Endothelial cell of umbilical vein (primary cell): Measurements from ENCODE around the gene CLPX. TPM values are rescaled to one million over a fixed set of nuclear protein-coding genes. Genes with fewer than 3 reads are reported as not detected.

Experiments used
- BruUV-seq: library from RNA; stranded (reverse); fragments of 400-500 nt; replicated peaks from 2 replicates; lab custom pipeline; 2021; lab: Mats Ljungman, UMichigan
- CTCF ChIA-PET: fragments of 300-600, 350-600 bp; sonication (Branson Sonifier 250); formaldehyde crosslinking; loops from one replicate; lab custom pipeline; 2021; ENCODE audit warnings: antibody characterized with exemption, inconsistent platforms; lab: Charles Lee
- POLR2A ChIA-PET: fragments of 300-600, 350-600 bp; sonication (Branson Sonifier 250); formaldehyde crosslinking; loops from one replicate; lab custom pipeline; 2021; ENCODE audit warnings: antibody characterized with exemption, inconsistent platforms; lab: Charles Lee
- DNase-seq: peaks from one replicate; pipeline ENCODE4 v3.0.0-alpha.2; 2011; ENCODE audit warnings: low read depth, low spot score
- FAIRE-seq: peaks from 2 replicates; lab custom pipeline; 2011; peaks lifted over from hg19 to GRCh38; lab: Jason Lieb, UNC
- H2AFZ ChIP-seq: 2 replicates; pipeline ENCODE4 v1.6.0; 2012; ENCODE audit warnings: low read depth, low read length, control low read depth, inconsistent platforms
- H3K27ac ChIP-seq: 2 replicates; pipeline ENCODE4 v1.5.1; 2011; ENCODE audit warnings: low read depth, mild to moderate bottlenecking, control low read depth, low read length, moderate library complexity; ENCODE audit not compliant: insufficient read depth
- H3K27me3 ChIP-seq, 2 experiments: 2 replicates each; pipeline versions ENCODE4 v1.6.0 to v1.6.1; 2011; ENCODE audit warnings: low read length in 2 of 2, mixed read lengths in 1 of 2; ENCODE audit not compliant: control insufficient read depth in 2 of 2, insufficient read depth in 2 of 2
- H3K36me3 ChIP-seq, 2 experiments: 2 replicates in 1 of 2; 3 replicates in 1 of 2; pipeline ENCODE4 v1.5.1; 2011; ENCODE audit warnings: low read length in 2 of 2, mild to moderate bottlenecking in 1 of 2, moderate library complexity in 1 of 2; ENCODE audit not compliant: control insufficient read depth in 2 of 2, insufficient read depth in 2 of 2; ENCODE audit errors: extremely low read depth in 1 of 2
- H3K4me1 ChIP-seq: 3 replicates; pipeline ENCODE4 v1.5.1; 2011; ENCODE audit warnings: mild to moderate bottlenecking, low read length; ENCODE audit not compliant: control insufficient read depth, insufficient read depth; ENCODE audit errors: extremely low read depth
- H3K4me2 ChIP-seq: 2 replicates; pipeline ENCODE4 v1.6.1; 2011; ENCODE audit warnings: low read length, control low read depth, mixed read lengths; ENCODE audit not compliant: insufficient read depth
- H3K4me3 ChIP-seq, 3 experiments: fragments of 200-600 bp in 1 of 3; sonication (generic), shearing (Covaris generic) in 1 of 3; replicated peaks in 1 of 3; 2 replicates each; pipeline ENCODE4 v1.5.1; 2011 to 2016; ENCODE audit warnings: control low read depth in 3 of 3, low read length in 3 of 3, mild to moderate bottlenecking in 2 of 3, inconsistent platforms in 1 of 3, low read depth in 1 of 3, moderate library complexity in 1 of 3; ENCODE audit not compliant: insufficient read depth in 1 of 3
- H3K79me2 ChIP-seq: 2 replicates; pipeline ENCODE4 v1.6.0; 2012; ENCODE audit warnings: low read length, inconsistent platforms; ENCODE audit not compliant: control insufficient read depth, insufficient read depth
- H3K9ac ChIP-seq: replicated peaks from 2 replicates; pipeline ENCODE3; 2011; ENCODE audit warnings: low read length, control low read depth; ENCODE audit not compliant: insufficient read depth; ENCODE audit errors: extremely low read depth
- H3K9me1 ChIP-seq: replicated peaks from 3 replicates; pipeline ENCODE4 v1.6.0; 2011; ENCODE audit warnings: mild to moderate bottlenecking, low read length; ENCODE audit not compliant: control insufficient read depth, insufficient read depth; ENCODE audit errors: extremely low read depth
- H3K9me3 ChIP-seq: replicated peaks from 2 replicates; pipeline ENCODE4 v1.5.1; 2012; ENCODE audit warnings: low read length, inconsistent platforms; ENCODE audit not compliant: control insufficient read depth, insufficient read depth
- H4K20me1 ChIP-seq: replicated peaks from 2 replicates; pipeline ENCODE3; 2011; ENCODE audit warnings: mild to moderate bottlenecking, low read length; ENCODE audit not compliant: control insufficient read depth, insufficient read depth; ENCODE audit errors: extremely low read depth
- EZH2 ChIP-seq: IDR thresholded peaks from 2 replicates; pipeline ENCODE4 v1.6.1; 2012; ENCODE audit warnings: borderline replicate concordance, low read depth, mild to moderate bottlenecking, moderate library complexity, low read length, inconsistent platforms; ENCODE audit not compliant: severe bottlenecking
- FOS ChIP-seq: IDR thresholded peaks from 2 replicates; pipeline ENCODE4 v1.6.1; 2011; ENCODE audit warnings: mild to moderate bottlenecking, low read length, moderate library complexity, borderline replicate concordance; ENCODE audit not compliant: insufficient read depth
- GATA2 ChIP-seq: IDR thresholded peaks from 2 replicates; pipeline ENCODE4 v1.7.0; 2011; ENCODE audit warnings: low read depth, mild to moderate bottlenecking, moderate library complexity, mixed read lengths, low read length; ENCODE audit not compliant: insufficient read length, insufficient read depth
- JUN ChIP-seq: IDR thresholded peaks from 2 replicates; pipeline ENCODE4 v1.6.1; 2011; ENCODE audit warnings: borderline replicate concordance, low read depth; ENCODE audit not compliant: insufficient read length, insufficient read depth
- MYC ChIP-seq: IDR thresholded peaks from one replicate; pipeline ENCODE4 v1.6.1; 2011; ENCODE audit warnings: mild to moderate bottlenecking, low read depth, low read length
- POLR2A ChIP-seq: IDR thresholded peaks from 2 replicates; pipeline ENCODE4 v1.6.1; 2012; ENCODE audit warnings: low read depth, mild to moderate bottlenecking, control low read depth, low read length
- POLR2AphosphoS5 ChIP-seq: IDR thresholded peaks from 2 replicates; pipeline ENCODE4 v1.6.1; 2012; ENCODE audit warnings: low read depth, mild to moderate bottlenecking, control low read depth, low read length, moderate library complexity; ENCODE audit not compliant: insufficient read depth
- dilution Hi-C: fragments of 300-500 bp; cut with MboI; formaldehyde crosslinking; loops from one replicate; pipeline ENCODE4 v1.15.0; 2019; ENCODE audit warnings: low sequenced_read_pairs; ENCODE audit not compliant: extremely low pct_ligation_motif_present
- intact Hi-C: fragments of 100-400 bp; cut with micrococcal nuclease; formaldehyde crosslinking; loops from one replicate; pipeline ENCODE4 v1.10.0; 2022
- polyA plus RNA-seq, 4 experiments: library from polyadenylated mRNA; depleted of rRNA in 3 of 4; stranded (reverse) in 3 of 4; unstranded in 1 of 4; fragments of >200 nt; gene quantifications; 2 replicates each; pipeline versions ENCODE4 v1.2.1 to v1.2.3, GENCODE V29; 2011 to 2012; ENCODE audit warnings: missing spikeins in 1 of 4
- total RNA-seq: library from RNA; stranded (reverse); gene quantifications from 2 replicates; pipeline ENCODE4 v1.2.3, GENCODE V29; 2021
- TF ChIP-seq, protein P1 (sequence below): IDR thresholded peaks from 2 replicates; pipeline ENCODE4 v1.6.1; 2011; ENCODE audit not compliant: insufficient read depth, insufficient read length
- TF ChIP-seq, protein P2 (sequence below), 2 donors: IDR thresholded peaks; 1 replicate in 1 of 2; 2 replicates in 1 of 2; pipeline ENCODE4 v1.5.1; 2011; ENCODE audit warnings: low read length in 2 of 2, mild to moderate bottlenecking in 2 of 2, moderate library complexity in 2 of 2, control low read depth in 1 of 2, inconsistent platforms in 1 of 2, low read depth in 1 of 2; ENCODE audit not compliant: insufficient read depth in 1 of 2; ENCODE audit errors: extremely low read depth in 1 of 2

The CLPX gene
- total and polyA plus RNA-seq, 2 donors (not counting 3 experiments of a cell fraction or from before 2014, with no cell fraction given): 11.1 to 41.4 TPM

DNA sequence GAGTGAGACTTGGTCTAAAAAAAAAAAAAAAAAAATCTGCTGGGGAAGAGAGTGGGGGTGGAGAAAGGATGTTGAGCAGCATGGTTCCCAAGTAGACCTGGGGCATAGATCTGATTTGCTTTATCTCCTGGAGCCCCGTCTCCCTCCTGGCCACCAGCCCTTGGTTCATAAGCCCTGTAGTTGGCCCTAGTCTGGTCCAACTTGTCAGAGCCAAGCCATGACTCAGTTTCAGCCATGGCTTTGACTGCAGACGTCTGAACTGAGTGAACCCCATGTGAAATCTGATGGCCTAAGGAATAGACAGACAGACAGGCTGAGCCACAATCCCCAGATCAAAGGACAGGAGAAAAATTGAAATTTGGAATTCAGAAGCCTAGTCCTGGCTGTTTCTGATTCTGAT lies 28.1 kb upstream of the CLPX start:
- no TSS peak for BruUV-seq
- no peak for DNase-seq
- dilution Hi-C loops: no loop called here
- TF ChIP-seq JUN (no peak), EZH2 (no peak), MYC (no peak), FOS (no peak), GATA2 (no peak), POLR2AphosphoS5 (no peak), POLR2A (no peak)
- TF ChIP-seq, protein P1, sequence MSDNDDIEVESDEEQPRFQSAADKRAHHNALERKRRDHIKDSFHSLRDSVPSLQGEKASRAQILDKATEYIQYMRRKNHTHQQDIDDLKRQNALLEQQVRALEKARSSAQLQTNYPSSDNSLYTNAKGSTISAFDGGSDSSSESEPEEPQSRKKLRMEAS: no peak
- TF ChIP-seq, protein P2, sequence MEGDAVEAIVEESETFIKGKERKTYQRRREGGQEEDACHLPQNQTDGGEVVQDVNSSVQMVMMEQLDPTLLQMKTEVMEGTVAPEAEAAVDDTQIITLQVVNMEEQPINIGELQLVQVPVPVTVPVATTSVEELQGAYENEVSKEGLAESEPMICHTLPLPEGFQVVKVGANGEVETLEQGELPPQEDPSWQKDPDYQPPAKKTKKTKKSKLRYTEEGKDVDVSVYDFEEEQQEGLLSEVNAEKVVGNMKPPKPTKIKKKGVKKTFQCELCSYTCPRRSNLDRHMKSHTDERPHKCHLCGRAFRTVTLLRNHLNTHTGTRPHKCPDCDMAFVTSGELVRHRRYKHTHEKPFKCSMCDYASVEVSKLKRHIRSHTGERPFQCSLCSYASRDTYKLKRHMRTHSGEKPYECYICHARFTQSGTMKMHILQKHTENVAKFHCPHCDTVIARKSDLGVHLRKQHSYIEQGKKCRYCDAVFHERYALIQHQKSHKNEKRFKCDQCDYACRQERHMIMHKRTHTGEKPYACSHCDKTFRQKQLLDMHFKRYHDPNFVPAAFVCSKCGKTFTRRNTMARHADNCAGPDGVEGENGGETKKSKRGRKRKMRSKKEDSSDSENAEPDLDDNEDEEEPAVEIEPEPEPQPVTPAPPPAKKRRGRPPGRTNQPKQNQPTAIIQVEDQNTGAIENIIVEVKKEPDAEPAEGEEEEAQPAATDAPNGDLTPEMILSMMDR (IDR thresholded peaks at IDR 0.05; ENCODE audit: extremely low read depth in 1 of 2, insufficient read depth in 1 of 2, low read depth in 1 of 2, low read length in 2 of 2): no peak
- Histone ChIP-seq H3K36me3 (no peaks in the 10 kb centered on the region), H4K20me1 (no peaks in the 10 kb centered on the region), H3K9ac (no peak overlapping the region), H2AFZ (no peak overlapping the region), H3K4me2 (no peak overlapping the region), H3K79me2 (no peaks in the 10 kb centered on the region), H3K9me1 (no peaks in the 10 kb centered on the region), H3K4me1 (no peaks in the 10 kb centered on the region), H3K27ac (no peak overlapping the region), H3K9me3 (no peaks in the 10 kb centered on the region), H3K27me3 (peaks cover 0 to 7% of the 10 kb centered on the region in 2 experiments), H3K4me3 (no peak overlapping the region)
- intact Hi-C loops: no loop called here
- POLR2A ChIA-PET: no interaction called here
- CTCF ChIA-PET: no interaction called here
- no peak for FAIRE-seq
